ENCODE results near the gene MSMB. TPM values are rescaled to one million over a fixed set of nuclear protein-coding genes. Genes with fewer than 3 reads are reported as not detected.

Gene MSMB
- total and polyA plus RNA-seq, 2 of the 8 experiments (the other 6 are each of a cell fraction or from before 2014, with no cell fraction given) = not detected

DNA sequence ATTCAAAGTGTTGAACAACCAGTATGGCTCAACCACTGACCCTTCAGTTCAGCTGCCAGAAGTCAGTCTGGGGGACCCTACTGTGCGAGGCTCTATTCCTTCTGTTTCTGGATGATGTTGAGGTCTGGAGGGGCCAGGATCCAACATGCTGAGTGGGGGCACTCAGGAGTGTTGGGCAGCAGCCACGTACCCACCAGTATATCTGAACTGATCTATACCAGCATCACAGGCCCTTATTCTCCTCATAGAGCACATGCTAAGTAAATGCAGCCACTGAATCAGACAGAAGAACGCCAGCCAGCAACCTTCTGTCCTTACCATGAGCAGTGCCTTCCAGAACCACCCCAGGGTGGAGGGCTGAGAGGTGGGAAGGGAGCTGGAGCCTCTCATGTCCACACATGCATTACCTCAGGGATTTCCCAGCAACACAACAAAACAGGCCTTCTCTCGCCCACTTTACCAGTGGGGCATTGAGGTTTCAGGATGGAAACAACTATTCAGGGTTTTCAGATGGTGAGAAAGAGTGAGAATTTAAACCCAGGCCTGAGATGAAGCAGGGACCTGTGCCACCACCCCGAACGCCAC, 6.8 kb upstream of the MSMB start:
- Histone ChIP-seq H3K9me3 (ENCODE audit: insufficient read depth in 2 of 2, low read depth in 1 of 2, low read length in 1 of 2) (no peaks in the 10 kb centered on the region), H2BK120ac (replicated peaks; ENCODE audit: low read depth, low read length) (peak overlapping the region; percentile 29), H2BK15ac (ENCODE audit: low read length) (no peak overlapping the region), H2BK5ac (ENCODE audit: low read depth, low read length) (no peak overlapping the region), H2AK5ac (ENCODE audit: low read depth, low read length) (no peak overlapping the region; the same call in 1 of the 2 replicates), H3K23ac (ENCODE audit: insufficient read length) (no peak overlapping the region), H3K79me1 (ENCODE audit: low read depth, low read length) (no peaks in the 10 kb centered on the region), H3K4ac (replicated peaks; ENCODE audit: insufficient read length, low read depth, low read length) (no peak overlapping the region), H3K27me3 (replicated peaks in 1 of 4; ENCODE audit: control insufficient read depth in 3 of 4, extremely low read depth in 1 of 4, insufficient read depth in 3 of 4, low read length in 3 of 4) (no peaks in the 10 kb centered on the region), H4K20me1 (replicated peaks in 1 of 2; ENCODE audit: control insufficient read depth in 1 of 2, insufficient read depth in 2 of 2, low read length in 2 of 2) (no peaks in the 10 kb centered on the region), H3K4me3 (ENCODE audit: extremely low read depth in 1 of 4, insufficient read depth in 2 of 4, low read depth in 3 of 4, low read length in 4 of 4) (no peak overlapping the region), H2BK20ac (ENCODE audit: low read length) (no peak overlapping the region), H3K56ac (replicated peaks; ENCODE audit: insufficient read length, low read depth, low read length) (no peak overlapping the region), H4K91ac (replicated peaks; ENCODE audit: insufficient read length, low read length) (no peak overlapping the region), H3K23me2 (ENCODE audit: low read depth, low read length) (no peaks in the 10 kb centered on the region; the same call in 1 of the 2 replicates), H2AFZ (ENCODE audit: low read length) (no peak overlapping the region), H2BK12ac (ENCODE audit: low read depth, low read length) (no peak overlapping the region), H3K4me2 (ENCODE audit: insufficient read depth in 1 of 2, low read depth in 2 of 2, low read length in 2 of 2) (no peak overlapping the region), H3K9ac (replicated peaks in 1 of 4; ENCODE audit: extremely low read depth in 1 of 4, low read depth in 3 of 4, low read length in 3 of 4) (no peak overlapping the region), H4K5ac (ENCODE audit: insufficient read length, low read depth, low read length) (no peak overlapping the region), H3K14ac (ENCODE audit: insufficient read length) (no peak overlapping the region), H4K8ac (ENCODE audit: extremely low read depth, insufficient read depth, low read length) (no peak overlapping the region), H3K36me3 (ENCODE audit: control insufficient read depth in 2 of 4, insufficient read depth in 4 of 4, low read length in 3 of 4) (no peaks in the 10 kb centered on the region), H3K79me2 (ENCODE audit: control insufficient read depth in 1 of 2, insufficient read depth in 2 of 2, low read length in 2 of 2) (no peaks in the 10 kb centered on the region), H3K18ac (ENCODE audit: extremely low read depth, low read length) (no peak overlapping the region), H3K4me1 (replicated peaks in 1 of 4; ENCODE audit: control insufficient read depth in 3 of 4, insufficient read depth in 4 of 4, low read length in 3 of 4) (peaks cover 2 to 14% (median 9%) of the 10 kb centered on the region in 4 experiments; a peak in 5 of 7 replicates), H3K27ac (ENCODE audit: low read depth, low read length) (no peak overlapping the region)
- ChIA-PET CTCF (ENCODE audit: partially characterized antibody) (interaction anchor here (1.5 kb wide), 1 partner anchor 17 kb away, joined by 3 read pairs; no protein-coding TSS in a partner anchor), POLR2A (ENCODE audit: partially characterized antibody) (no interaction called here)
- DNase-seq (ENCODE audit: low read depth in 1 of 2, low spot score in 2 of 2) (no peak), FAIRE-seq (no peak)
- 88% methylated on average over 6 of the region's 6 CpGs; no CpG with 5 or more reads in 1 of the 2 experiments for WGBS, 2 experiments (ENCODE audit: extremely low coverage in 1 of 2, insufficient coverage in 1 of 2, insufficient read length in 1 of 2, insufficient replicate concordance in 2 of 2, low coverage in 1 of 2, low lambda C conversion rate in 2 of 2, missing lambda C conversion rate in 1 of 2)
- TF ChIP-seq SP2 (IDR thresholded peaks at IDR 0.05; ENCODE audit: low read length) = no peak
- no peak for TF ChIP-seq SIRT6 (IDR thresholded peaks at IDR 0.05; ENCODE audit: low read length)
- no peak for TF ChIP-seq KDM1A (IDR thresholded peaks at IDR 0.05; ENCODE audit: borderline replicate concordance, low read length)
- TF ChIP-seq HDAC2 (IDR thresholded peaks at IDR 0.05; ENCODE audit: borderline replicate concordance in 1 of 2, low read depth in 2 of 2, low read length in 2 of 2) = no peak
- no peak for TF ChIP-seq YY1 (IDR thresholded peaks at IDR 0.05; ENCODE audit: low read depth, low read length)
- no peak for TF ChIP-seq NRF1 (IDR thresholded peaks at IDR 0.05; ENCODE audit: low read depth, low read length)
- TF ChIP-seq, protein P1, sequence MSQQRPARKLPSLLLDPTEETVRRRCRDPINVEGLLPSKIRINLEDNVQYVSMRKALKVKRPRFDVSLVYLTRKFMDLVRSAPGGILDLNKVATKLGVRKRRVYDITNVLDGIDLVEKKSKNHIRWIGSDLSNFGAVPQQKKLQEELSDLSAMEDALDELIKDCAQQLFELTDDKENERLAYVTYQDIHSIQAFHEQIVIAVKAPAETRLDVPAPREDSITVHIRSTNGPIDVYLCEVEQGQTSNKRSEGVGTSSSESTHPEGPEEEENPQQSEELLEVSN (IDR thresholded peaks at IDR 0.05) = no peak
- TF ChIP-seq TCF12 (IDR thresholded peaks at IDR 0.05; ENCODE audit: low read depth, low read length) = no peak

Measured in H1 (cell line).